ENCODE data around the gene TKFC. TPM values are rescaled to one million over a fixed set of nuclear protein-coding genes. Genes with fewer than 3 reads are reported as not detected.

Gene TKFC
- total and polyA plus RNA-seq, 9 of the 15 experiments (the other 6 are each of a cell fraction or from before 2014, with no cell fraction given), result 2.0 to 61.7 (median 28.5) TPM

DNA sequence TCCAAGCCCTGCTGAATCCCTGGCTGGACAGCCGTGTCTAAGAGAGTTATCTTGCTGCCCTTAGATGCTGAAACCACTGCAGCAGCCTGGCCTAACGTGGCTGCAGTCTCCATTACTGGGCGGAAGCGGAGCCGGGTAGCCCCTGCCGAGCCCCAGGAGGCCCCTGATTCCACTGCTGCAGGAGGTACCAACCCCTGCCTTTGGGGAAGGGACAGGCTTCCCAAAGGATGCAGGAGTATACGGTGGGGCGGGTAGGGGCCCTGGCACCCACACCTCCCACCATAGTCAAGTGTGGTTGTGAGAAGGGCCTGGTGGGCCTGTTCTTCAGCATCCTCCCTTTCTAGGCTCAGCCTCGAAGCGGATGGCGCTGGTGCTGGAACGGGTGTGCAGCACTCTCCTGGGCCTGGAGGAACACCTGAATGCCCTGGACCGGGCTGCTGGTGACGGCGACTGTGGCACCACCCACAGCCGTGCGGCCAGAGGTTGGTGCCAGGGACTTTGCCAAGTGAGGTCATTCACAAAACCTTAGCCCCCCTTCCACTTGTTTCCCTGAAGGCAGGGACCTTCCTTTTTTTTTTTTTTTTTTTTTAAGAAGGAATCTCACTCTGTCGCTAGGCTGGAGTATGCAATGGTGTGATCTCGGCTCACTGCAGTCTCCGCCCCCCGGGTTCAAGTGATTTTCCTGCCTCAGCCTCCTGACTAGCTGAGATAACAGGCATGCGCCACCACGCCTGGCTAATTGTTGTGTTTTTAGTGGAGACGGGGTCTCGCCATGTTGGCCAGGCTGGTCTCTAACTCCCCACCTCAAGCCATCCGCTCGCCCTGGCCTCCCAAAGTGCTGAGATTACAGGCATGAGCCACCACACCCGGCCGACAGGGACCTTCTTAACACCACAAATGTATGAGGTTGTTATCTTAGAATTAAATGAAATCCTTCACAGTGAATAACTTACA lies 11.0 kb downstream of the TKFC start (continued):
- TF ChIP-seq KLF1 (tag; IDR thresholded peaks at IDR 0.05) (no peak), ZNF12 (CRISPR knock-in tag; IDR thresholded peaks at IDR 0.05) (no peak), ZNF3 (CRISPR knock-in tag; IDR thresholded peaks at IDR 0.05) (no peak), NR2C2 (CRISPR knock-in tag; IDR thresholded peaks at IDR 0.05) (no peak), NR2C2 (tag; IDR thresholded peaks at IDR 0.05) (no peak), PREB (CRISPR knock-in tag; IDR thresholded peaks at IDR 0.05) (no peak), ZNF699 (CRISPR knock-in tag; IDR thresholded peaks at IDR 0.05; ENCODE audit: insufficient replicate concordance) (no peak), CBFA2T3 (IDR thresholded peaks at IDR 0.05) (peak; percentile 79), NFE2 (IDR thresholded peaks at IDR 0.05; ENCODE audit: low read depth) (no peak), HDAC6 (IDR thresholded peaks at IDR 0.05; ENCODE audit: low read depth, low read length) (no peak), CXXC5 (CRISPR knock-in tag; IDR thresholded peaks at IDR 0.05) (0 out of 2 replicates have a peak, but pooled peaks have one; percentile 34), DPF2 (IDR thresholded peaks at IDR 0.05) (peak; percentile 47; the same call in 1 of the 2 replicates), HLTF (IDR thresholded peaks at IDR 0.05) (no peak), ZNF354B (CRISPR knock-in tag; IDR thresholded peaks at IDR 0.05) (no peak), ESRRA (IDR thresholded peaks at IDR 0.05; ENCODE audit: borderline replicate concordance, low read depth) (no peak), ZNF121 (CRISPR knock-in tag; conservative IDR thresholded peaks at IDR 0.05) (peak; percentile 86), SIN3A (IDR thresholded peaks at IDR 0.05; ENCODE audit: borderline replicate concordance in 2 of 2, control insufficient read depth in 1 of 2, low read depth in 2 of 2, low read length in 2 of 2) (no peak), JUN (IDR thresholded peaks at IDR 0.05; ENCODE audit: borderline replicate concordance, low read depth, low read length) (no peak), JUN (CRISPR knock-in tag; IDR thresholded peaks at IDR 0.05; ENCODE audit: borderline replicate concordance) (no peak), TCF15 (CRISPR knock-in tag; IDR thresholded peaks at IDR 0.05) (no peak), JUNB (CRISPR knock-in tag; conservative IDR thresholded peaks at IDR 0.05) (no peak), CEBPZ (IDR thresholded peaks at IDR 0.05; ENCODE audit: borderline replicate concordance, low read depth, low read length) (no peak), NBN (IDR thresholded peaks at IDR 0.05; ENCODE audit: low read depth) (no peak), BRF1 (IDR thresholded peaks at IDR 0.05; ENCODE audit: borderline replicate concordance, extremely low read depth, insufficient read length) (no peak), RFX7 (CRISPR knock-in tag; IDR thresholded peaks at IDR 0.05) (no peak)

Data from K562 (cell line).